Prostate gland (tissue), 2 donors: ENCODE measurements around the gene ERC2. TPM values are rescaled to one million over a fixed set of nuclear protein-coding genes. Genes with fewer than 3 reads are reported as not detected.

Experiments used
- DNase-seq: peaks from one replicate; pipeline ENCODE4 v3.0.0-alpha.2; 2019; ENCODE audit warnings: low spot score
- H3K27ac ChIP-seq, 2 donors: fragments of 200-600 bp; sonication (generic); 2 replicates each; pipeline ENCODE4 v1.5.1; 2017 to 2019
- H3K27me3 ChIP-seq: fragments of 200-600 bp; sonication (generic); replicated peaks from 2 replicates; pipeline ENCODE4 v1.5.1; 2019; ENCODE audit not compliant: insufficient read depth
- H3K36me3 ChIP-seq, 2 donors: fragments of 200-600 bp; sonication (generic); 1 replicate in 1 of 2; 2 replicates in 1 of 2; pipeline versions ENCODE4 v1.5.1 to v1.8.1; 2017 to 2019
- H3K4me1 ChIP-seq: fragments of 200-600 bp; sonication (generic); replicated peaks from 2 replicates; pipeline ENCODE4 v1.5.1; 2019
- H3K4me3 ChIP-seq, 2 donors: fragments of 200-600 bp; sonication (generic); 2 replicates each; pipeline ENCODE4 v1.5.1; 2017 to 2019
- H3K9me3 ChIP-seq: fragments of 200-600 bp; sonication (generic); 2 replicates; pipeline ENCODE4 v1.5.1; 2017
- CTCF ChIP-seq, 4 experiments: fragments of 200-600 bp in 2 of 4; fragments of 450-650 bp in 2 of 4; sonication (generic) in 2 of 4; IDR thresholded peaks; 1 replicate in 3 of 4; 2 replicates in 1 of 4; pipeline ENCODE4 v1.5.1; 2016 to 2019; ENCODE audit warnings: antibody characterized with exemption in 4 of 4, mild to moderate bottlenecking in 2 of 4, moderate library complexity in 2 of 4
- POLR2A ChIP-seq: fragments of 450-650 bp; IDR thresholded peaks from one replicate; pipeline ENCODE4 v1.6.1; 2016; ENCODE audit warnings: antibody characterized with exemption, mild to moderate bottlenecking
- POLR2AphosphoS5 ChIP-seq: sonication (generic); formaldehyde crosslinking; IDR thresholded peaks from one replicate; pipeline ENCODE4 v1.6.1; 2017; ENCODE audit warnings: antibody characterized with exemption
- WGBS: methylation state at CpG from one replicate; pipeline ENCODE4 v1.1.5; 2018; 5-methylcytosine and 5-hydroxymethylcytosine counted together
- intact Hi-C: fragments of 100-400 bp; cut with DNase I; formaldehyde crosslinking; loops from one replicate; pipeline ENCODE4 v1.14.2; 2022
- total RNA-seq, 2 donors: library from RNA; depleted of rRNA; stranded (reverse); fragments of >200 nt; gene quantifications; one replicate each; pipeline ENCODE4 v1.1.0, GENCODE V29; 2016

ERC2 gene
- total RNA-seq, 2 donors from 2014 or later = 1.0 to 2.7 TPM

GRCh38 chr3:55965776-55966175, 502.5 kb downstream of the ERC2 start:
- H3K9me3 ChIP-seq = no peaks in the 10 kb centered on the region

GRCh38 chr3:55964491-55964985, 503.7 kb downstream of the ERC2 start:
- H3K27me3 ChIP-seq = no peaks in the 10 kb centered on the region
- no peak for TF ChIP-seq POLR2AphosphoS5
- TF ChIP-seq CTCF (IDR thresholded peaks at IDR 0.05) = no peak
- TF ChIP-seq POLR2A = no peak
- no peaks in the 10 kb centered on the region for H3K36me3 ChIP-seq
- DNase-seq = no peak
- H3K9me3 ChIP-seq = no peaks in the 10 kb centered on the region
- no peak overlapping the region for H3K4me3 ChIP-seq
- no peak overlapping the region for H3K27ac ChIP-seq
- 51% methylated on average over 2 of the region's 2 CpGs for WGBS
- no peaks in the 10 kb centered on the region for H3K4me1 ChIP-seq
- intact Hi-C loops = no loop called here

More at GRCh38 chr3:55965776-55966175, 502.5 kb downstream of the ERC2 start:
- Histone ChIP-seq H3K36me3 (no peaks in the 10 kb centered on the region), H3K4me1 (no peaks in the 10 kb centered on the region), H3K27ac (no peak overlapping the region), H3K4me3 (no peak overlapping the region), H3K27me3 (no peaks in the 10 kb centered on the region)
- WGBS = 94% methylated on average over 5 of the region's 5 CpGs
- no peak for DNase-seq
- TF ChIP-seq POLR2AphosphoS5 (no peak), POLR2A (no peak), CTCF (IDR thresholded peaks at IDR 0.05) (no peak)
- intact Hi-C loops = no loop called here

GRCh38 chr3:55963601-55964000, 504.7 kb downstream of the ERC2 start:
- H3K4me1 ChIP-seq = no peaks in the 10 kb centered on the region
- 87% methylated on average over 6 of the region's 6 CpGs for WGBS

GRCh38 chr3:55959471-55960080, 508.7 kb downstream of the ERC2 start:
- Histone ChIP-seq H3K4me1 (no peaks in the 10 kb centered on the region), H3K27ac (no peak overlapping the region), H3K4me3 (no peak overlapping the region), H3K9me3 (no peaks in the 10 kb centered on the region), H3K36me3 (no peaks in the 10 kb centered on the region), H3K27me3 (no peaks in the 10 kb centered on the region)
- WGBS = 82% methylated on average over 7 of the region's 7 CpGs
- intact Hi-C loops = no loop called here
- no peak for DNase-seq
- no peak for TF ChIP-seq POLR2A
- TF ChIP-seq POLR2AphosphoS5 = no peak
- no peak for TF ChIP-seq CTCF (IDR thresholded peaks at IDR 0.05)

More at GRCh38 chr3:55963601-55964000, 504.7 kb downstream of the ERC2 start:
- no peaks in the 10 kb centered on the region for H3K27me3 ChIP-seq
- no peaks in the 10 kb centered on the region for H3K9me3 ChIP-seq
- no peaks in the 10 kb centered on the region for H3K36me3 ChIP-seq
- TF ChIP-seq CTCF (IDR thresholded peaks at IDR 0.05) (no peak), POLR2A (no peak), POLR2AphosphoS5 (no peak)
- intact Hi-C loops = no loop called here
- H3K27ac ChIP-seq = no peak overlapping the region
- no peak for DNase-seq
- no peak overlapping the region for H3K4me3 ChIP-seq

GRCh38 chr3:55958605-55959004, 509.7 kb downstream of the ERC2 start:
- intact Hi-C loops = no loop called here
- no peak overlapping the region for H3K4me3 ChIP-seq
- no peaks in the 10 kb centered on the region for H3K27me3 ChIP-seq
- no peaks in the 10 kb centered on the region for H3K4me1 ChIP-seq
- DNase-seq = no peak
- H3K36me3 ChIP-seq = no peaks in the 10 kb centered on the region
- H3K27ac ChIP-seq = no peak overlapping the region
- TF ChIP-seq POLR2A (no peak), POLR2AphosphoS5 (no peak), CTCF (IDR thresholded peaks at IDR 0.05) (no peak)
- H3K9me3 ChIP-seq = no peaks in the 10 kb centered on the region
- 93% methylated on average over 3 of the region's 8 CpGs for WGBS
